Measurements from ENCODE around the gene HLTF.

The HLTF gene

DNA sequence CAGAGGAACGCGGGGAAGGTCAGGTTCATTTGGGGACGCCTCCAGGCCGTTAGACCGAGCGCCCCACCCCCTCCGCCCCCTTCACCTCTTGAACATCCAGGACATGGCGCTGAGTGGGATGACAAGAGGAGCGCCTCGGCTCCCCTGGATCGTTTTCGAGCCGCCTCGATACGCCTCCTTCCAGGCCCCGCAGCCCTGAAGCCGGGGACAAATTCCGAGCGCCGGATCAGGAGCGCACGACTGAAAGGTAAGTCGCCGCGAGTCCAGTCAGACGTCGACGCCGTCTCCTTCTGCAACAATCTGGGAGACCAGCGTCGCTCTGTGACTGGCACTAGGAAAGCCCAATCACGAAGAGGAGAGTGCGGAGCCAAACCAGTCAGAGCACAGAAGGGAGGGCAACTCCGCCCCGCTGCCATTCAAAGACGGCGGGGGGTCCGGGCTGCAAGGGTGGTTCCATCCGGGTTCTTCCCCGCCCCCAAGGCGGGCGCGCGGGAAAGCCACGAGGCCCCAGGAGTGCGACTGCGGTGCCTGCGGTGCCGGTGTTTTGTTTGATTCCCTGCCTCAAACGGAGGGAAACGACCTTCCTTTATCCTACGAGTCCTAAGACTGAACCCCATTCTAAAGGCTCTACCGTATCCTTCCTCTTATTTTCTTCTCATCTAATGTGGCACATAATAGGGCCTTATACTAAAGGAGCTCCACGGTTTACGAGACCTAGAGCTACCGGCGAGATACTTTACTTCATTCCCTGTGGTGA is at the start of gene HLTF:
HLTF (minus strand) TSS at position 302 of the 757 bp plus-strand sequence; CDS start at position 105, 197 bp downstream.
- in situ Hi-C loops (cut with HindIII; ENCODE audit: low pct_unique_long_range_greater_than_20kb, low sequenced_read_pairs), result no loop called here
- peak; percentile 93 to 100 for DNase-seq (ENCODE audit: low read depth in 1 of 2, low spot score in 1 of 2)

GRCh38 chr3:149134575-149134974 is 48.2 kb upstream of the HLTF start:
- in situ Hi-C loops (cut with HindIII; ENCODE audit: low pct_unique_long_range_greater_than_20kb, low sequenced_read_pairs), result no loop called here
- DNase-seq (ENCODE audit: low read depth in 1 of 2, low spot score in 1 of 2), result no peak
- no peak for TF ChIP-seq JUND (IDR thresholded peaks at IDR 0.05; ENCODE audit: low read depth)

More for the DNA sequence above, at the start of gene HLTF:
- no peak for TF ChIP-seq JUND (IDR thresholded peaks at IDR 0.05; ENCODE audit: low read depth)

DNA sequence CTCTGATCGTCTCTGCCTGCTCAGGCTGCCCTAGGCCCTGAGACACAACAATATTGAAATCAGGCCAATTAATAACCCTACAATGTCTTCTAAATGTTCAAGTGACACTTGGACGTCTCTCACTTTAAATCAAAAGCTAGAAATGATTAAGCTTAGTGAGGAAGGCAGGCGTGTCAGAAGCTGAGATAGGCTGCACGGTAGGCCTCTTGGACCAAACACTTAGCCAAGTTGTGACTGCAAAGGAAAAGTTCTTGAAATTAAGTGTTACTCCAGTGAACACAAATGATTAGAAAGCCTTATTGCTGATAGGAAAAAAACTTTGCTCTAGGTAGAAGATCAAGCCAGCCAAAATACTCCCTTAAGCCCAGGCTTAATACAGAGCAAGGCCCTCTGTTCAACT is 45.3 kb upstream of the HLTF start:
- in situ Hi-C loops (cut with HindIII; ENCODE audit: low pct_unique_long_range_greater_than_20kb, low sequenced_read_pairs), result no loop called here
- TF ChIP-seq JUND (IDR thresholded peaks at IDR 0.05; ENCODE audit: low read depth), result no peak
- no peak for DNase-seq (ENCODE audit: low read depth in 1 of 2, low spot score in 1 of 2)

- in situ Hi-C loops (cut with HindIII; ENCODE audit: low pct_unique_long_range_greater_than_20kb, low sequenced_read_pairs), result no loop called here
- DNase-seq (ENCODE audit: low read depth in 1 of 2, low spot score in 1 of 2), result peak; percentile 93 to 96
- TF ChIP-seq JUND (IDR thresholded peaks at IDR 0.05; ENCODE audit: low read depth), result no peak
Measured at GRCh38 chr3:149129326-149130205, 43.2 kb upstream of the HLTF start, which contains the start of gene HPS3. TSS of gene HPS3 (plus strand) at chr3:149129638. CDS start at chr3:149129724, 86 bp downstream.

- DNase-seq (ENCODE audit: low read depth in 1 of 2, low spot score in 1 of 2), result peak in 1 of 2 experiments; percentile 11
- TF ChIP-seq JUND (IDR thresholded peaks at IDR 0.05; ENCODE audit: low read depth), result no peak
- in situ Hi-C loops (cut with HindIII; ENCODE audit: low pct_unique_long_range_greater_than_20kb, low sequenced_read_pairs), result no loop called here
Measured at GRCh38 chr3:149128821-149129220, 42.5 kb upstream of the HLTF start.

- in situ Hi-C loops (cut with HindIII; ENCODE audit: low pct_unique_long_range_greater_than_20kb, low sequenced_read_pairs), result no loop called here
- DNase-seq (ENCODE audit: low read depth in 1 of 2, low spot score in 1 of 2), result no peak
- TF ChIP-seq JUND (IDR thresholded peaks at IDR 0.05; ENCODE audit: low read depth), result no peak
Measured at GRCh38 chr3:149122721-149123578, 36.6 kb upstream of the HLTF start.

GRCh38 chr3:149120051-149120972 is 34.0 kb upstream of the HLTF start:
- DNase-seq (ENCODE audit: low read depth in 1 of 2, low spot score in 1 of 2), result peak; percentile 67 to 80
- in situ Hi-C loops (cut with HindIII; ENCODE audit: low pct_unique_long_range_greater_than_20kb, low sequenced_read_pairs), result no loop called here
- TF ChIP-seq JUND (IDR thresholded peaks at IDR 0.05; ENCODE audit: low read depth), result no peak

DNA sequence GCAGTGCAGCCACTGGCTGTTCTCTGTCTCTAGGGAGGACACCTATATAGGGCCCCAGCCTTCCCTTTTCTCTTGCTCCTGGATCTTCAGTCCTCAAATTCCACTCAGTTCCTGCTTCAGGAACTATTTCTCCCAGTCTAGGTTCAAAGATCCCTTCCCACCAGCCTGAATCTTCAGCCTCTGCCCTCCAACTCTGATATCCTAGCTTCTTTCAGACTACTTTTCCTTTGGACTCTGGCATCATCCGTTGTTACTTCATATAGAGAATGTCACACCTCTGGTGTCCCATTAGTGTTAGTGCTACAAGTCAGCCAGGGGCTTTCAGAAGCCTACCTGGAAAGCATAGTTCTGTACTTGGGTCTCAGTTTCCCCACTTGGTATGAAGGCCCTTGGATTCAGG is 33.1 kb upstream of the HLTF start:
- TF ChIP-seq JUND (IDR thresholded peaks at IDR 0.05; ENCODE audit: low read depth), result no peak
- in situ Hi-C loops (cut with HindIII; ENCODE audit: low pct_unique_long_range_greater_than_20kb, low sequenced_read_pairs), result no loop called here
- DNase-seq (ENCODE audit: low read depth in 1 of 2, low spot score in 1 of 2), result no peak

DNA sequence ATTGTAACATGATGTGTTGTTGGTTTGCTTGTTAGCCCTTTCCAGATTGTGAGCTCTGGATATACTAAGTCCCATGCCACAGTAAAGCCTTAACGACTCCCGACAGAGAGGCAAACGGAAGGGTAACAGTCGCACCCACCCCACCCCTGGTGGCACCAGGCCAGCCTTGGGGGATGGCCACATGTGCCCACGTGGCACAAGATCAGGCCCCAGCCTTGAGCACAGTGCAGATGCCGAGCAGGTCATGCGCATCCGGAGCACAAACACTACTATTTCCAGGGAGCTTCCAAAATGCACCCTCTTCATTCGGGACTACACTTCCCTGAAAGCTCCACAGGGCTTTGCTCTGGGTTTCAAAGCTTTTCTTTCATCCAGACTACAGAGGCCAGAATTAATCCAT is 32.4 kb upstream of the HLTF start:
- in situ Hi-C loops (cut with HindIII; ENCODE audit: low pct_unique_long_range_greater_than_20kb, low sequenced_read_pairs), result no loop called here
- DNase-seq (ENCODE audit: low read depth in 1 of 2, low spot score in 1 of 2), result no peak
- no peak for TF ChIP-seq JUND (IDR thresholded peaks at IDR 0.05; ENCODE audit: low read depth)

GRCh38 chr3:149115114-149115513 is 28.8 kb upstream of the HLTF start:
- no peak for TF ChIP-seq JUND (IDR thresholded peaks at IDR 0.05; ENCODE audit: low read depth)
- peak in 1 of 2 experiments; percentile 15 for DNase-seq (ENCODE audit: low read depth in 1 of 2, low spot score in 1 of 2)
- in situ Hi-C loops (cut with HindIII; ENCODE audit: low pct_unique_long_range_greater_than_20kb, low sequenced_read_pairs), result no loop called here

DNA sequence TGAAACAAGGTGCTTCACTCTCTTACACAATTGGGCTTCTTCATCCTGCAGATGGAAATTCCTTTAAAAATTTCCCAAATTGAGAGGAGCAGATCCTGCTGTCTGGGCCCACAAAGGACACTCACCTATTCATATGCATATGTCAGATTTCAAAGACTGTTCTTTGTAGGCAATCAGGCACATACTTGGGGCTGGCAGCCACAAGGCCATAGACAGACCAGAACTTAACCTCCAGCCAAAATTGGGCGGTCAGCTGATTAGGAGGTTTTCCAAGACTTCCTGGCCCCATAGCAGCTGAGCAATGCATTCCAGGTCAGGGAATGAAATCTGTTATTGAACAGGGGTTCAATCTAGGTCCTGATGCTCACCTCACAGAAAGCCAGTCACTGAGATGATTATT is 28.1 kb upstream of the HLTF start:
- TF ChIP-seq JUND (IDR thresholded peaks at IDR 0.05; ENCODE audit: low read depth), result no peak
- in situ Hi-C loops (cut with HindIII; ENCODE audit: low pct_unique_long_range_greater_than_20kb, low sequenced_read_pairs), result no loop called here

More for the DNA sequence above, 28.1 kb upstream of the HLTF start:
- DNase-seq (ENCODE audit: low read depth in 1 of 2, low spot score in 1 of 2), result no peak

Data from T47D (cell line).